ENCODE data around the gene UGGT2.
A peak's percentile ranks its signal among the peaks of the same experiment; 100 is the strongest.
"Not testable (repeated sequence)": the region's sequence is repeated elsewhere in the genome, so short reads cannot be mapped to it uniquely, and the experiment has no call there.

The UGGT2 gene

GRCh38 chr13:96051491-96051890, 1.7 kb downstream of the UGGT2 start:
- DNase-seq = not testable (repeated sequence)

- DNase-seq = not testable (repeated sequence)
These were observed 2.2 kb downstream of the UGGT2 start for GRCh38 chr13:96050955-96051354.

- not testable (repeated sequence) for DNase-seq
These were observed 6.6 kb downstream of the UGGT2 start for GRCh38 chr13:96046449-96047126.

- no peak for DNase-seq
These were observed 9.0 kb downstream of the UGGT2 start for GRCh38 chr13:96044238-96044637.

- no peak for DNase-seq
These were observed 11.7 kb downstream of the UGGT2 start for GRCh38 chr13:96041326-96042110.

- DNase-seq = no peak
These were observed 16.7 kb downstream of the UGGT2 start for GRCh38 chr13:96036515-96036914.

GRCh38 chr13:96034662-96035061, 18.5 kb downstream of the UGGT2 start:
- DNase-seq = no peak

- DNase-seq = no peak
These were observed 19.8 kb downstream of the UGGT2 start for GRCh38 chr13:96033220-96034015.

- no peak for DNase-seq
These were observed 20.5 kb downstream of the UGGT2 start for GRCh38 chr13:96032717-96033116.

GRCh38 chr13:96029002-96029401, 24.2 kb downstream of the UGGT2 start:
- no peak for DNase-seq

GRCh38 chr13:96027496-96027895, 25.7 kb downstream of the UGGT2 start:
- DNase-seq = no peak

GRCh38 chr13:96025283-96025682, 27.9 kb downstream of the UGGT2 start:
- no peak for DNase-seq

- DNase-seq = no peak
These were observed 32.3 kb downstream of the UGGT2 start for GRCh38 chr13:96020931-96021330.

GRCh38 chr13:96020155-96020575, 33.0 kb downstream of the UGGT2 start:
- peak; percentile 56 for DNase-seq

GRCh38 chr13:96018135-96018534, 35.1 kb downstream of the UGGT2 start:
- DNase-seq = no peak

GRCh38 chr13:96011291-96011872, 41.8 kb downstream of the UGGT2 start:
- no peak for DNase-seq

- DNase-seq = no peak
These were observed 49.9 kb downstream of the UGGT2 start for GRCh38 chr13:96003304-96003703.

GRCh38 chr13:96002322-96003131, 50.7 kb downstream of the UGGT2 start:
- no peak for DNase-seq

- no peak for DNase-seq
These were observed 53.1 kb downstream of the UGGT2 start for GRCh38 chr13:96000069-96000468.

GRCh38 chr13:95987841-95988240, 65.4 kb downstream of the UGGT2 start:
- no peak for DNase-seq

- no peak for DNase-seq
These were observed 71.1 kb downstream of the UGGT2 start for GRCh38 chr13:95982144-95982543.

GRCh38 chr13:95972651-95973050, 80.5 kb downstream of the UGGT2 start:
- DNase-seq = not testable (repeated sequence)

Measured in right forelimb (tissue), 1 donor.